Activated T-helper 9 cell treated with anti-CD3 and anti-CD28 coated beads, Interleukin-2, amount 50 U/mL, for 16 hours (primary cell): ENCODE data around the gene ITK.

Experiments
- DNase-seq: peaks from one replicate; pipeline ENCODE4 v3.0.0-alpha.2; 2020; ENCODE audit warnings: low read depth

The ITK gene

DNA sequence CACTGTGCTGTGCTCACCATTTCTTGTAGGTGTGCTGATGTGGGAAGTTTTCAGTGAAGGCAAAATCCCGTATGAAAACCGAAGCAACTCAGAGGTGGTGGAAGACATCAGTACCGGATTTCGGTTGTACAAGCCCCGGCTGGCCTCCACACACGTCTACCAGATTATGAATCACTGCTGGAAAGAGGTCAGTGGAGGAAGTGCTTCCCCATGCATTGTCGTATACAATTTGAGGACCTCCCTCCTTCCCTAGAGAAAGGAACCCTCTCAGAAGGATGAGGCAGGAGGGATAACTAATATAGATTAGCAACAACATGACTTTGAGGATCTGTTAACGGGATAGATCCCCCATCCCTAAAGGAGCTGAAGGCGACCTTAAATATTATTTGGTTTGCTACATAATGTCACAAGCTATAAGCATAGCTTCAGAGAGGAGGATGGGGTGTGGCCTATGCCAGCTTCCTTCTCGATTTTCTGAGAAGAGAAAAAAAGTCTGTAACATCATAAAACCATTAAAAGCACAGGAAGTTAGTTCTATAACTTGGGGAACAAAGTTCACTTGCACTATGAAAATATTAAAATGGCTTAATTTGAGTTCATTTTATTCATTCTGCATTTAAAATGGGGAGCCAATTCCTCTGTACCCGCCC lies 68.3 kb downstream of the ITK start:
- DNase-seq, result no peak

DNA sequence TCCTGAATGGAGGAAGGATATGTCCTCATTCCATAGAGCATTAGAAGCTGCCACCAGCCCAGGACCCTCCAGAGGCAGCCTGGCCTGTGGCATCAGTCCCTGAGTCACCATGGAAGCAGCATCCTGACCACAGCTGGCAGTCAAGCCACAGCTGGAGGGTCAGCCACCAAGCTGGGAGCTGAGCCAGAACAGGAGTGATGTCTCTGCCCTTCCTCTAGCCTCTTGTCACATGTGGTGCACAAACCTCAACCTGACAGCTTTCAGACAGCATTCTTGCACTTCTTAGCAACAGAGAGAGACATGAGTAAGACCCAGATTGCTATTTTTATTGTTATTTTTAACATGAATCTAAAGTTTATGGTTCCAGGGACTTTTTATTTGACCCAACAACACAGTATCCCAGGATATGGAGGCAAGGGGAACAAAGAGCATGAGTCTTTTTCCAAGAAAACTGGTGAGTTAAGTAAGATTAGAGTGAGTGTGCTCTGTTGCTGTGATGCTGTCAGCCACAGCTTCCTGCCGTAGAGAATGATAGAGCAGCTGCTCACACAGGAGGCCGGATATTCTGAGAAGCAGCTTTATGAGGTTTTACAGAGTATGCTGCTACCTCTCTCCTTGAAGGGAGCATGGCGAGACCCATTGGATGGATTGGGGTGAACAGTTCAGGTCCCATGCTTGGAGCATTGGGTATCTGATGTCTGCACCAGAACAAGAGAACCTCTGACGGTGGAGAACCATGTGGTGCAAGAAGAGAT lies 72.2 kb downstream of the ITK start:
- DNase-seq, result no peak

DNA sequence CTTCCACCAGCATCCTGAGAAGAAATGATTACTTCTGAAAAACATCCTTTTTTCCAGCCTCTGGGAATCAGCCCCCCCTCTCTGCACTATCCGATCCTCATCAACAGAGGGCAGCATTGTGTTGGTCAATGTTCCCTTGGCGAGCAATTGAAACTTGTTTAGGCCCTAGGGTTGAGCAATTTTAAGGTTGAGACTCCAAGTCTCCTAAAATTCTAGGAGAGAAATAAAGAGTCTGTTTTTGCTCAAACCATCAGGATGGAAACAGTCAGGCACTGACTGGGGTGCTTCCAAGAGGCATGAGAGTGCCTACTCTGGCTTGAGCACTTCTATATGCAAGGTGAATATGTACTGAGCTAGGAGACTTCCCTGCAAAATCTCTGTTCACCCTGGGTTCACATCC lies 72.9 kb downstream of the ITK start:
- no peak for DNase-seq

DNA sequence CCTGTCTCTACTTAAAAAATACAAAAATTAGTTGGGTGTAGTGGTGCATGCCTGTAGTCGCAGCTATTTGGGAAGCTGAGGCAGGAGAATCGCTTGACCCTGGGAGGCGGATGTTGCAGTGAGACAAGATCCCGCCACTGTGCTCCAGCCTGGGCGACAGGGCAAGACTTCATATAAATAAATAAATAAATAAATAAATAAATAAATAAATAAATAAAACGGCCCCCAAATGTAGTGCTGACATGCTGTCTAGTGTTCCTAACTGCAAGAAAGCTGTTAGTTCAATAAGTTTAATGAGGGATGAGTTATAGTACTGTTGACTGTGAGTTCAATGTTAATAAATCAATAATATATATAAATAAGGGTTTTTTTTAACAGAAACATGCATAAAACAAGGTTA lies 77.8 kb downstream of the ITK start:
- no peak for DNase-seq

DNA sequence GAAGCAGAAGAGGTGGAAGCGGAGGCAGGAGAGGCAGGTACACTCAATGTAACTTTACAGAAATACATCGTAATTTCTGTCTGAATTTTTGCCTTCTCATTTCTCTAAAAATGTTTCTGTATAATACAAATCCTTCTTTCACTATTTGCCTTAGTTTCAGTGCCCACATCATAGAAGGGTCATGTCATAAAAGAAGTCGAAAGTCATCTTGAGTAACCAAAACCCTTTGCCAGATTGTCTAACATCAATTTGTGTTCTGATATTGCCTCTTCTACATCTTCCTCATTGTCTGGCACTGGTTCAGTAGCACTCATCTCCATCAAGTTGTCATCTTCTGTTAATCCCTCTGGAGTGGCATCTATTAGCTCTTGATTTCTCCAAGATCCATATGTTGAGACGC lies 79.1 kb downstream of the ITK start:
- DNase-seq, result no peak

GRCh38 chr5:157263496-157264090 lies 83.0 kb downstream of the ITK start:
- no peak for DNase-seq

GRCh38 chr5:157265714-157266285 lies 85.2 kb downstream of the ITK start, which contains the start of gene CYFIP2:
Gene CYFIP2, plus strand, starts transcription at chr5:157266123. Its CDS starts 19,239 bp downstream, at chr5:157285362.
- peak; percentile 79 for DNase-seq

DNA sequence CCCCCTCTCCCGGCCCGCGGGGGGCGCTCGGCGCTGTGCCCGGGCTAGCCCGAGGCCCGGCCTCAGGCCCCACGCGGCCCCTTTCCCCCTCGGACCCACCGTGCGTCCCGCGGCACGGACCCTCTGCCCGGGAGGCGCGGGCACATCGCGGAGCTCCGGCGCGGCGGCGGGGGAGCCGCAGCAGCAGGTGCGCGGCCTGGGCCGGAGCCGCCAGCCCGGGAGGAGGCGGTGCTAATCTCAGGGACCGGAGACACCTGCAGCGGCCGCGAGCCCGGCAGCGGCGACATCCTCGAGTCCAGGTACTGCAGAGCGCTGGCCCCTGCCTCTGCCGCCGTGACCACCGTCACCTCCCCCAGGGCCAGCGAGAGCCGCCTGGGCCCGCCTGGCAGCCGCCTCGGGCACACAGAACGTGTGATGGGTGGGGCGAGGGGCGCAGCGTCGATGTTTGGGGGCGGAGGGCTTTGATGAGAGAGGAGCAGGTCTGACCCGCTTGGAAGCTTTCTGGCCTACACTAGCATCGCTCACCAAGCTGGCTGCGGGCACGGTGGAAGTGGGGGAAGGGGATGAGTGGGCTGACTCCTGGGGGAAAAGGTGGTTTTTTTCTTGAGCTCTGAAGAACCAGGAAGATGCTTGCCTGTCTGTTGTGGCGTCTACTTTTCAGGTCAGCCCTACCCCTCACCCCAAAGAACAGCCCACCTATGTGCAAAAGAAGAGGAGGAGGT lies 85.8 kb downstream of the ITK start:
- peak; percentile 34 for DNase-seq

DNA sequence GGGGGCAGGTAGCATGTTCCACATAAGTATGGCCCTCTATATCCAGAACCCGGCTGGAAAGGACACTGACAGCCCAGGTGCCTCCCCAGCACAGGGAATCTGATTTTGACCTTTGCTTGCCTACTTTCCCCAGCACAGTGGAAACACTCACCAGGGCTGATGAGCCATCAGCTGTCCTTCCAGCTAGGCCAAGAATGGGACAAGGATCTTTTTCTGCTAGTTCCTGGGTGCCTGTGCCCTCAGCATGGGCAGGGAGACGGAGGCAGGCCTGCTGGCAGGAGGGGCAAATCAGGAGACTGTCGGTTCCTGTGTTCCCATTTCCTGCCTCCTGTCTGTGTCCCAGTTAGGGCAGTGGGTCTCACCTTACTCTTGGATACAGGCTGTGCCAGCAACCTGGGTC lies 86.4 kb downstream of the ITK start:
- no peak for DNase-seq

- no peak for DNase-seq
Measured at GRCh38 chr5:157267761-157268480, 87.3 kb downstream of the ITK start.

DNA sequence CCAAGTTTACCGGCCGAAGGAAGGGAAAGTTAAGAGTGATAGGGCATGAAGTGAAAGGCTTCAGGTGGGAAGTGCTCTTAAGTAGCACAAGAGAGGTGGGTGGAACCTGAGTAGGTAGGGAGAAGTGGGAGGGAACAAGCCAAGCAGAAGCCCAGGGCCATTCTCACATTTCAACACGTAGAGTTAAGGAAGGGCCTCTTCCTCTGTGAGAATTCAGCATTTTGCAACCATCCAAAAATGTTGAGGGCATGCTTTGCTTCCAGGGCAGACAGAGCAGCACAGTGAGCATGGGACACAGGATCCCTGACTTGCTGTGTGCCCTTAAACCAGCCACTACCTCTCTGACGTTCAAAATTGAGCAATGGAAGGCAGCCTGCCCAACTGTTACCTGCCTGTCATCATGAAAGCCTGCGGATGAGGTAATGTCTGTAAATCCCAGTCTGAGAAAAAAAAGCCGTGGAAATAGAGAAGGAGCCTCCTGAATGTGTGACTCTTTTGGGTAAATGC lies 88.6 kb downstream of the ITK start:
- no peak for DNase-seq

DNA sequence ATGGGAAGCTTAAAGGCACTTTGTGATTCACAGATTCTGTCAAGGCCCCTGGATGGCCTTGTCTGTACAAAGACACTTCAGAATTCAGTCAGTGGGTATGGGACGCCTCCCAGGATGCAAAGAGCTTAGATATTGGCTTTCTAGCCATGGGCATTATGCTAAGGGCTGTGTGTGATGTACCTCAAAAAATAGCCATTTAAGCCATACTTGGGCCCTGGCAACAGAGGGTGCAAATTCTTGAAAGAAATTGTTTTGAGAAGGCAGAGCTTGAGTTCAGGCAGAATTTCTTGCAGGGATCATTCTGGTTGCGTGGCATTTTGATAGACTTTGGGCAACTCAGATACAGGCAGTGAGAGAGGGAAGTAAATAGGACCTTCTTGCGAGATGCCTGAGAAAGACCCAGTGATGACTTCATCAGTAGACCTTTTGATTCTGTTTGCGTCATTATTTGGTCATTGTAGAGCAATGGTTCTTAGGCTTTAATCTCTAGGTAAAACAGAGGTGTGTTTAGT lies 89.2 kb downstream of the ITK start:
- no peak for DNase-seq

- DNase-seq, result no peak
Measured at GRCh38 chr5:157270771-157271170, 90.1 kb downstream of the ITK start.

- peak; percentile 67 for DNase-seq
Measured at GRCh38 chr5:157271740-157272271, 91.2 kb downstream of the ITK start.

GRCh38 chr5:157273131-157273556 lies 92.5 kb downstream of the ITK start:
- DNase-seq, result no peak

DNA sequence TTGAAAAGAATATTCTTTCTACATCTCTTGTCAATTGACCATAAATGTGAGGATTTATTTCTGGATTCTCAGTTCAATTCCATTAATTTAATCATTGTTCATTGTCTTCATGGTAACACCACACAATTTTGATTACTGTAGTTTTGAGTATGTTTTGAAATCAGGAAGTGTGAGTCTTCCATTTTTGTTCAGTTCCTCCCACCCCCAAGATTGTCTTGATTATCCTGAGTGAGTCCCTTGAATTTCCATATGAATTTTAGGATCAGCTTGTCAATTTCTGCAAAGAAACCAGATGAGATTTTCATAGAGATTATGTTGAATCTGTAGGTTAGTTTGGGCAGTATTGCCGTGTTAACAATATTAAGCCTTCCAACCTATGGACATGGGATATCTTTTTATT lies 94.8 kb downstream of the ITK start:
- DNase-seq, result no peak

DNA sequence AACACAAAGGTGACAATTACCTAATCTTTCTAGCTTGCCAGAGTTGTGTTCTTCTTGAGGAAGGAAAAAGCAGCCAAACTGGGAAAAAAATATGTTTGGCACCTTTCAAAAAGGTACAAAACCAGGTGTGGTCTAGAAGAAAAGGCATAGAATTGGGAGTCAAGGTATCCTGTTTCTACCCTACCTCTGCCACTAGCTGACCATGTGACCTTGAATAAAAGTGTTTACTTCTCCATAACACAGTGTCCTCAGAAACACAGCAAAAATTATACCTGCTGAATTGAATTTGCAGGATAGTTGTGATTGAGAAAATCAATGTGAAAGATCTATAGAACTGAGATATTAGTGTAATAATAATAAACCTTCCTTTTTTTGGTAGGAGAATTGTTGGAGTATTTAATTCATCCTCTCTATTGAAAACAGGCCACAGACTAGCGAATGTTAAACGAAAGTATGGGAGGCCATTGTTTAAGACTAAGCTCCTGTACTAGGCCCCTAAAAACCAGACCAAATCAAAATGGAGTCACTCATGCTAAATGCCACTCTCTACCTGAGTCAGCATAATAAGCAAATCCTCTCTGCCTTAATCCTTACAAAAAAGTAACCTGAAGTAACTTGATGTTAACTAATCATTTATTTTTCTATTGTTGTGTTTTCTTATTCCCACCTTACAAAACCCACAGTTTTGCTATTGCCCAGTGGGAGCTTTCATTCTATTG lies 97.8 kb downstream of the ITK start:
- DNase-seq, result no peak

- no peak for DNase-seq
Measured at GRCh38 chr5:157279605-157280239, 99.1 kb downstream of the ITK start.

GRCh38 chr5:157280927-157281326 lies 100.3 kb downstream of the ITK start:
- no peak for DNase-seq

- no peak for DNase-seq
Measured at GRCh38 chr5:157282150-157282549, 101.5 kb downstream of the ITK start.
